ENCODE measurements around the gene HTR3C.
"Not testable (repeated sequence)": the region's sequence is repeated elsewhere in the genome, so short reads cannot be mapped to it uniquely, and the experiment has no call there.

Gene HTR3C, protein sequence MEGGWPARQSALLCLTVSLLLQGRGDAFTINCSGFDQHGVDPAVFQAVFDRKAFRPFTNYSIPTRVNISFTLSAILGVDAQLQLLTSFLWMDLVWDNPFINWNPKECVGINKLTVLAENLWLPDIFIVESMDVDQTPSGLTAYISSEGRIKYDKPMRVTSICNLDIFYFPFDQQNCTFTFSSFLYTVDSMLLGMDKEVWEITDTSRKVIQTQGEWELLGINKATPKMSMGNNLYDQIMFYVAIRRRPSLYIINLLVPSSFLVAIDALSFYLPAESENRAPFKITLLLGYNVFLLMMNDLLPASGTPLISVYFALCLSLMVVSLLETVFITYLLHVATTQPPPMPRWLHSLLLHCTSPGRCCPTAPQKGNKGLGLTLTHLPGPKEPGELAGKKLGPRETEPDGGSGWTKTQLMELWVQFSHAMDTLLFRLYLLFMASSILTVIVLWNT

DNA sequence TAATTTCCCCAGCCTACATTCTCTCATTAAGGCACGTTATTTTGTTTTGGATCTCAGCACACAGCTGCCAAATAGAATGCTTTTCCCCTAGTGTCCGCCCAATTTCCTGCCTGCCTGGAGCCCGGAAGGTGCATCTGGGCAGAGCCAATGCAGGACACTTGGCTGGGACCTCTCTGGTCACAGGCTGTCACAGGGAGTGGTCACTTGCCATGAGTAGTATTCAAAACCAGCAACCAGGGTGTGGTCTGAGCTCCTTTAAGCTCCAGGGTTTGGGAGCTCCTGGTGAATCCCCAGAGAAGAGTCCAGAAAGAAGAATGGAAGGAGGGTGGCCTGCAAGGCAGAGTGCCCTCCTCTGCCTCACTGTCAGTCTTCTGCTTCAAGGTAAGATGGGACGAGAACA, at the start of gene HTR3C:
HTR3C (plus strand) TSS at position 281 of the 400 bp plus-strand sequence; CDS start at position 315, 34 bp downstream.
- no peak for DNase-seq

DNA sequence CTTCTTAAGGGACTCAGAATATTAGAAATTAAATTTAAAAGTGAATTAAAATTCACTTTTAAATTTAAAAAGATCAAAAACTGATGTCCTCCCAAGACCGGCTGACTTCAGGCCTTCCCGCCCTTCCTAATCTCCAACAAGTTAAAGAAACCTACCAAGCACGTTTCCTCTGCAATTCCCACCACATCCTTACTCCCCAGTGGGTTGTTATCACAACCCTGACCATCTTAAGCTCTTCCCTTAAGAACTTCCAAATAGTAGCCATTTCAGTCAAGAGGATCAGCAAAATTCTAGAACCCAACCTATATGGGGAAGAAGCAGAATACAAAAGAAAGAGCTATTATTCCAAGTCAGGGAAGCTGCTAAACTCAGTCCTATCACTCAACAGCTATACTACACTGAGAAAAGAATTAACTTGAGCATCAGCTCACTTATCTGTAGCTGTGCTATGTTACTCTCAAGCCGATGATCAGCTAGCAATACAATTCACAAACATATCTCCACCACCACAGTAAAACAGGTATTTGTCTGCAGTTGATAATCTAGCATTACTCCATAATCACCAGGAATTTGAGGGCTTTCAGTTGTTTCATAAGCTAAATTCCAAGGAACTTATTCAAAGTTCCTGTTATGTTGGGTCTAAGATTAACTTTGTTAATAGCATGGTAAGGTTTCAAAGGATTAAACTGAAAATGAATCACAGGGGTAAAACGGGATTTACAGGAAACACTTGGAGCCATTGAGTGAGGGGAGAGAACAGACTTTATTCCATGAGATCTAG, 49.5 kb upstream of the HTR3C start:
- peak; percentile 84 for DNase-seq

DNA sequence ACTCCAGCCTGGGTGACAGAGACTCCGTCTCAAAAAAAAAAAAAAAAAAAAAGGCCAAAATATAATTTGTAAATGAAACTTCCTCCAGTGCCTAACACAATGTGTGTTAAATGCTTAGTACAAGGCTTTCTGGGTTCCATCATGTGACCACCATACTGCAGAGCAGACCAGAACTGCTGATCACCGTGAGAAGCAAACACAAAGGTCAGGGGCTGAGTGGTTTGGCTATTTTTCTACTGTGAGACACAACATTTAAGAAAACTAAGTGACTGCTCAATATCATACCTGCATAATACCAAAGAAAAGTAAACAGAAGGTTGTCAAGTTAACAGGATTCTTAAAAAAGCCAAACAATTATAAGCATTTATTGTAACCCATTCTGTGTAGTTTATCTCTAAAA, 48.4 kb upstream of the HTR3C start:
- DNase-seq, result no peak

DNA sequence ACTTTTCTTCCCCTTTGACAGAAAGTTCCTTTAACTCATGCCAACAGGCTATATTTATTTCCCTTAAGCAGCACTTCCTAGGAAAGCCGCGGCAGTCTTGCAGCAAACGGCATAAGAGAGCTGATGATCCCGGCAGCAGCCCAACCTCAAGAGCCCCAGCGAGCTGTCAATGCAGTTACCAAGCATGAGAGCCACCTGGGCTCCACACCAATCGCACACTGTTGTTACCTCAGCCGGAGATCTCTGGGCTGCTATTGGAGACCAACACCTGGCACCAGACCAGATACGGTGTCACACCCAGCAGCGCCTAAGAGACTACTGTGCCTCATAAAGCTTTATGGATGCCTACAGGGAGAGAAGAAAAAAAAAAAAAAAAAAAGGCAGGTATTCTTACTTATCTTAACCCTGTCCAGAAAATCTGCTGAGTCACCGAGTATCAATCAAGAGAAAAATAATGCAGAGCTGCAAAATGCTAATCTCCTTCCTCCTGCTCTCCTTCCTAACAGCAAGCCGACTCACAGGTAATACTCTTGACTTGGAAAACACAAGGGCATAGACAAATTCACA, 46.8 kb upstream of the HTR3C start:
- peak; percentile 44 for DNase-seq

DNA sequence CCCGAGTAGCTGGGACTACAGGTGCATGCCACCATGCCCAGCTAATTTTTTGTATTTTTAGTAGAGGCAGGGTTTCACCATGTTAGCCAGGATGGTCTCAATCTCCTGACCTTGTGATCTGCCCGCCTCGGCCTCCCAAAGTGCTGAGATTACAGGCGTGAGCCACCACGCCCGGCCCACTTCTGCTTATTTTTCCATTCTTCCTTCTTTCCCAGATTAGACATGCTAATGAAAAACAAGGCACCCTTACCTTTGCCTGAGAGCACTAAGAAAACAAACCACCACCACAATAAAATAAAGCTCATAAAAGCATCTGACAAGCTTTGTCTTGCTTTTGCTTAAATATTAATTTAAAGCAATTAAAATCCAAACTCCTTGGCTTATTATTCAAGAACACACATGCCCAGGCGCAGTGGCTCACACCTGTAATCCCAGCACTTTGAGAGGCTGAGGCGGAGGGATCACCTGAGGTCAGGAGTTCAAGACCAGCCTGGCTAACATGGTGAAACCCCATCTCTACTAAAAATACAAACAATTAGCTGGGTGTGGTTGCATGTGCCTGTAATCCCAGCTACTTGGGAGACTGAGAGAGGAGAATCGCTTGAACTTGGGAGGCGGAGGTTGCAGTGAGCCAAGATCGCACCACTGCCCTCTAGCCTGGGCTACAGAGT, 45.6 kb upstream of the HTR3C start:
- not testable (repeated sequence) for DNase-seq

DNA sequence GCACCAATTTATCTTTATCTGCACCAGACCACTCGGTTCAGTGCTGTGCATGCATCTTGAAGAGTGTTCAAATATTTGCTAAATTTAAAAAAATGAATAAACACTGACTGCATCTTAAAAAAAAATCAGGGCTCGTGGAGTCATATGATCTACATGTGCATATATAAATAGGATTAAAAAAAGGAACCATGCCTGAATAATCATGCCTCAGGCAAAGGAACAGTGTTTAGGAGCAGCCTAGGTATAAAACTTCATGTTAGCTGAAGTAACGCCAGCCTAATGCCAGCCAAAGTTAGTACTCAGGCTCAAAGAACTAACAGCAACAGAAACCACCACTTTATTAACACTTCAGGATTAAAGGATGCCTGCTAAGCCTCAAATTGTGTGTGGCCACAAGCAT, 44.7 kb upstream of the HTR3C start:
- no peak for DNase-seq

DNA sequence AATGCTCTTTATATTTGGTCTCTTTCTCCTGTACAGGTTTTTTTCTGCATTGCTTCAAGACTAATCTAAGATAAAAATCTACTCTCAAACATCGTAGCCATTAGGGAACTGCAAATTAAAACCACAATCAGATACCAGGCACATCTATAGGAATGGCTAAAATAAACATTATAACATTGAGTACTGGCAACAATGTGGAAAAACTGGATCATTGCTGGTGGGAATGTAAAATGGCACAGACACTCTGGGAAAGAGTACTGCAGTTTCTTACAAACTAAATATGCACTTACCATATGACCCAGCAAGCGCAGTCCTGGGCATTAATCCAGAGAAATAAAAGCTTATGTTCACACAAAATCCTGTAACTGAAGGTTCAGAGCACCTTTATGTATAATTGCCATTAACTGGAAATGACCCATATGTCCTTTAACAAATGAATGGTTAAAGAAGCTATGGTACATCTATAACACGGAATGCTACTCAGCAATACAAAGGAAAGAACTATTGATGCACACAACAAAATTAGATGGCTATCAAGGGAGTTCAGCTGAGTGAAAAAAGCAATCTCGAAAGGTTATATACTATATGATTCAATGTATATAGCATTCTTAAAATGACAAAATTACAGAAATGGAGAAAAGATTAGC, 41.5 kb upstream of the HTR3C start:
- DNase-seq, result peak; percentile 7

DNA sequence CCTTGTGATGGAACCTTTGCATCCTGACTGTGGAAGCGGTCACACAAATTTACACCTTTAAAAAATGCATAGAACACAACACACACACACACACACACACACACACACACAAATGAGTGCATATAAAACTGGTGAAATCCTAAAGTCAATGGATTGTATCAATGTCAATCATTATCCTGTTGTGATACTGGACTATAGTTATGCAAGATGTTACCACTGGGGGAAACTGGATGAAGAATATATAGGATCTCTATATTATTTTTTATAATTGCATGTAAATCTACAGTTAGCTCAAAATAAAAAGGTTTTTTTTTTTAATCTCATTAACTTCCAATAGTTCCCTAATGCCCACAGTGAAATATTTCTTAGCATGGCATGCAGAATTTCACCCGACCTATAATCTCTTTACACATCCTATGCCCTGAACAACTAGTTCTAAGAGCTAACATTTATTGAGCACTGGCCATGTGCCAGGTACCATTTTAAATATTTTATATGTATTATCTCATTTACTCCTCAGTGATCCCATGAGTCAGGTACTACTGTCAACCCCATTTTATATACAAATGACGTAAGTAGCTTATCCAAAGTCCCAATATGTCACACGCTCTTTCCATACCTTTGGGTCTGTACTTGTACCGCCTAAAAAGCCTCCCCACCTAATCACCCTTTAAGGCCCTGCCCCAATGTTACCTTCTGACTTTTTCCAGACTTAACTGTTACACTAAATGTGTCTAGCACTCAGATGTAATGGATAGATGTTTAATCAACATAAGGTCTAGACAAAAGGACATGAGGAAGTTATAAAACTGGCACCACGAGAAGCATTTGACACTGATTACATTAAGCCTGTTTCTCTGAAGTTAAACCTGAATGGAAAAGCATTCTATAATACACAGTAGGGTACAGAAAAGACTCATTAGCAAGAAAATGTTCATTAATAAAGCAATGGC, 40.6 kb upstream of the HTR3C start:
- no peak for DNase-seq

DNA sequence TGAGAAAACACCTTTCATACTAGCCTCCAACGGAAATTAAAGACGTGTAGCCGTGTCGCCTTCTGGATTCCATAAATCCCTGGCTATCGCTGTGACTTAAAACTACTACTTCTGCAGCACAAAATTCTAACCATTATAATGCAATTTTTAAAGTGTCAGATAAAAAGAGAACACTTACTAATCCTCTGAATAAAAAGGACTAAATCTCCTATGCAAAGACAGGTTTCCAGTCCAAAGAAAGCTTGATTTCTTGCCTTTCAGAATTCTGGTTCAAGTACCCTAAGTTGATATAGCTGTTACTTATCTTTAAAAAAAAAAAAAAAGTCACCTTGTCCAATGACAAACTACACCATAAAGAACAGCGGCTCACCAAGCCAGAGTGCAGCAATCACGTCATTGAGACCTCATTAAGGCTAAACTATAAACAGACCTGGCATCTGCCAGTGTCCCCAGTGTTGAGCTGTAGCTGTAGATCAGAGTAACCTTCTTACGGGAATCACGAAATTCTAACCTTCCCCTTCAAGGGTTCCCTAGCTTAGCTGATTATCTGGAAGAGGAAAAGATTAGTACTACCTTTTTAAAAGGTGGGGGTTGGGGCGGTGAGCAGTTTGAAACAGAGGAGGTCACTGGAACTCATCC, 37.3 kb upstream of the HTR3C start:
- DNase-seq, result no peak

DNA sequence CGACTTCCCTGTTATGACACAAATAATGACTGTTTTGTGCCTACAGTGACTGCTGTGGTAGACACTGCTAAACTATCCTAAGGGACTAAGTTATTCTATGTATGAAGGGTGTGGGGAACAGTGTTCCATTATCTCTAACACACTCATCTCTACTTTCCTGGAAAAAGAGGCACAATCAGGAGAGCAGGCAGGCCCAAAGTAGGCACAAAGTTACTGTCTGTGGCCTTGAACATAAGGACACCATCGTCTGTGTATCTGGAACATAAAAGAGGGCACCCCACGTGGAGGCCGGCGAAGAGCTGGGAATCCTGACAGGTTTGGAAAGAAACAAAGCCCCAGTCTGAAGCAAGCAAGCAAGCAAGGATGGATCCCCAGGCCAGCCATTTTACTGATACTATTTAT, 36.7 kb upstream of the HTR3C start:
- no peak for DNase-seq

DNA sequence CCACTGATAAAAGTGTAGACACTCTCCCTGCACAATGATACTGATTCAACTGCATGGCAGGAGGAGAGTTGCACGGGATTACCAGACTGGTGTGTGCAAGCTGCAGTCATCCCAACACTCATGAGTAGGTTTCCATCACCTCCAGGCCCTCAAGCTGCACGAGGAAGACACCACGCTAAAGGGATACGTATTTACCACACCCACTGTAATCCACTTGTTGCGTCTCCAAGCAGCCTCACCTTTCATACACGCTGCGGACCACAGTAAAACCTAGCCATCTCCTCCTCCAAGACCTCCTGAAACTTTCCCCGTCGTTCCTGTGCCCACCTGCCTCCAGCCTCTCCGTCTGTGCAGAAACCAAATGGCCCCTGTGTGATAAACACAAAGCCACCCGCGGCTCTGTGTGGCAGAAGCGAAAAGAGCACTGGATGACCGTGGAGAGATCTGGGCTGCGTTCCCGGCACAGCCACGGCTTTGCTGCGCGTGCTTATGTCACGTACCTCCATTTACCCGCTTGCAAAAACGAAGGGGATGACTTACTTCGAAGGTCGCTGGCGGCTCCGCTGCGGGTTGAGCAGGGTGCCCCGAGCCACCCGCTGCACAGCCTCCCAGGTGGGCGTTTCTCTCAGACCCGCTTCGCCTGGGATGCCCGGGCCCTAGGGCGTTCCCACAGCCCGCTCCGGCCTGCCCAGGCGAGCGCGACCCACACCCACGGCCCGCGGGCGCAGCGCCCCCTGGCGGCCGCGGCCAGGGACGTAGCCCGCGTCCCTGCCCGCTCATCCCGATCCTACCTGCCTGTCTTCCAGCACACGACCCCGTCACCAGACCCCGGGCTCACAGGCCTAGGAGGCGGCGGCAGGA, 35.8 kb upstream of the HTR3C start:
- peak; percentile 53 for DNase-seq

DNA sequence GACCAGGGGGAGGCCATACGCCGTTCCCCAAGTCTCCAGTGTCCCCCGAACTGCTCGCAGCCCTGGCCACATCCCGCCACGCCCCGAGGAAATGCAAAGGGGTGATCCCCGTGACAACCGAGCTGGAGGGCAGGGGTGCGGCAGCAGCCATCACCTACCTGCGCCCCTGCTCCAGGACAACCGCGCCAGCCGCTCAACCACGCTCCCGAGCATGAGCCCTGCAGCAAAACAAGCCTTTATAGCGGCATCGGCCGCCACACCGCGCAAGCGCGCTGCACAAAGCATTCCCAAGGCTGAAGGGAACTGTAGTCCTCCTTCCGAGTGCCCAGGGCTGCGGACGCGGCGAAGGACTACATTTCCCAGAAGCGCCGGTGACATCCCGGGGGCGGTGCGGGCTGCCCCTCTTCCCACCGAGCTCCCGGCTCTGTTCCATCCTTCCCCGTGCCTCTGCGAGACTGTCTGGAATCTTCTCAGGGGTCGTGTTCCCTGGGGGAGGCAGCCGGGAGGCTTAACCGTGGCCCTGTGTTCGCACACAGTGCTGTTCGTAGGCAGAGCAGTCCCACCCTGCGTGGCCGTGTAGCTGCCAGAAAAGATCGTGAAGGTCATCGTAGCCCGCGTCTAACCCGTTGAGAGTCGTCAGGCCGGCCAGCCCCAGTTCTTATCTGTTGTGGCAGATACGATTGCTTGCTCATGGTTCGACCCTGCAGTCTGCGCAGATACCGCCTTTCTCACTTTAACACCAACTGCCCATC, 35.0 kb upstream of the HTR3C start, which contains the start of gene ABCC5:
ABCC5 (minus strand) TSS at position 213 of the 752 bp plus-strand sequence. CDS start 3,492 bp downstream, outside the sequence.
- DNase-seq, result peak; percentile 93

DNA sequence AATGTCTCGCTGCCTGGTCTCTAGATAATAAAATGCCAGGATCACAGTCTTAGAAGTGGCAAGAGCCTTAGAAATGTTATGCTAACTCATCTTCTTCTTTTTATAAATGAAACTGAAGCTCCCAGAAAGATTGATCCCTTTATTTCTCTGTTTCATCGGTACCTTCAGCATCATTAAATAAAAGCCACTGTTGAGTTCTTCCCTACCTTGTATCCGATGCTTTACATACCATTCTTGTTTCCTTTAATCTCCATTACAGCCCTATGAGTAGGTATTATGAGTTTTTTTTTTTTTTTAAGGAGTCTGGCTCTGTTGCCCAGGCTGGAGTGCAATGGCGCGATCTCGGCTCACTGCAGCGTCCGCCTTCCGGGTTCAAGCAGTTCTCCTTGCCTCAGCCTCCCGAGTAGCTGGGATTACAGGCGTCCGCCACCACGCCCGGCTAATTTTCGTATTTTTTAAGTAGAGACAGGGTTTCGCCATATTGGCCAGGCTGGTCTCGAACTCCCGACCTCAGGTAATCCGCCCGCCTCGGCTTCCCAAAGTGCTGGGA, 34.3 kb upstream of the HTR3C start:
- no peak for DNase-seq

DNA sequence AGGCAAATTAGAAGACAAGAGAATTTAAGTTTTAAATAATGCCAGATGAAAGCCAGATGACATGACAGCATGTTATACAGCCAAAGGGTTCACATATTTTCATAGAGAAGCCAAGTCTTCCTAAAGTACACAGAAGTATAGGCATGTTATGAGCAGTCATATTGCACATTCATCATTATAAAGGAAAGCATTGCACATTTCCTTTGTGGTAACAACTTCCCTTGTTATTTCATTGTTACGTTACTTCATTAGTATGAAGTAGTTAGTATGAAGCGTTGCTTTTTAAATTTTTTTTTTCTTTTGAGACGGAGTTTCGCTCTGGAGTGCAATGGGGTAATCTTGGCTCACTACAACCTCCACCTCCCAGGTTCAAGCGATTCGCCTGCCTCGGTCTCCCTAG, 30.5 kb upstream of the HTR3C start:
- peak; percentile 22 for DNase-seq

DNA sequence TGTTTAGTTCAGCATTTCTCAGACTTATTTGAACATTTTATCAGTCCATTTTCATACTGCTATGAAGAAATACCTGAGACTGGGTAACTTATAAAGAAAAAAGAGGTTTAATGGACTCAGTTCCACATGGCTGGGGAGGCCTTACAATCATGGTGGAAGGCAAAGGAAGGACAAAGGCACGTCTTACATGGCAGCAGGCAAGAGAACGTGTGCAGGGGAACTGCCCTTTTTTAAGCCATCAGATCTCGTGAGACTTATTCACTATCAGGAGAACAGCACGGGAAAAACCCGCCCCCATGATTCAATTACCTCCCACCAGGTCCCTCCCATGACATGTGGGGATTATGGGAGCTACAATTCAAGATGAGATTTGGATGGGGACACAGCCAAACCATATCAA, 27.6 kb upstream of the HTR3C start:
- DNase-seq, result not testable (repeated sequence)

DNA sequence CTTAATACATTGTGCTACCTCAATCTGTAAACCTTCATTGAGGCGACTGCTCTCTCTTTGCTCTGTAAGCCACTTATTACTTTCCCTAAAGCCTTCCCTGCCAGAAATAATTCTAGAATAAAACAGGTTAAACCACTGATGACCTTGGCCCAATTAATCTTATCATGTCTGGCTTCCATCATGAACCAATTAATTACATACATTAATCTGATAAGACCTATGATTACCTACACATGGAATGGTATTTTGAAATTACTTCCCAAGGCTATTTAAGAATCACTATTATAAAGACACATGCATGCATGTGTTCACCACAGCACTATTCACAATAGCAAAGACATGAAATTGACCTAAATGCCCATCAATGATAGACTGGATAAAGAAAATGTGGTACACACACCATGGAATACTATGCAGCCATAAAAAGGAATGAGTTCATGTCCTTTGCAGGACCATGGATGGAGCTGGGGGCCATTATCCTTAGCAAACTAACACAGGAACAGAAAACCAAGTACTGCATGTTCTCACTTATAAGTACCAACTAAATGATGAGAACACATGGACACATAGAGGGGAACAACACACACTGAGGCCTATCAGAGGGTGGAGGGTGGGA, 24.5 kb upstream of the HTR3C start:
- not testable (repeated sequence) for DNase-seq

DNA sequence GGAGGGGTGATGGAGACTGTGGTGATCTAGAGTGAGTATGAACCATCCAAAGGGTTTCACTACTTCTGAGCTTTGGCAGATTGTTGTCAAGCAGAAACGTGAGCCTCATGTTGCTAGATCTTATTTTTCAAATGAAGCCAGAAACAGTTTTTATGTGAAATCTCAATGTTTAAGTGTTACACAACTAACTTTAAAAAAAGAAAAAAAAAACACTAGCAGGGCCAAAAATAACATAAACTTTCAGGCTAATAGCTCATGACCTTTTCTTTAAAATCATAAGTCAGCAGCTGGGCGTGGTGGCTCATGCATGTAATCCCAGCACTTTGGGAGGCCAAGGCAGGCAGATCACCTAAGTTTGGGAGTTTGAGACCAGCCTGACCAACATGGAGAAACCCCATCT, 23.4 kb upstream of the HTR3C start:
- DNase-seq, result no peak

DNA sequence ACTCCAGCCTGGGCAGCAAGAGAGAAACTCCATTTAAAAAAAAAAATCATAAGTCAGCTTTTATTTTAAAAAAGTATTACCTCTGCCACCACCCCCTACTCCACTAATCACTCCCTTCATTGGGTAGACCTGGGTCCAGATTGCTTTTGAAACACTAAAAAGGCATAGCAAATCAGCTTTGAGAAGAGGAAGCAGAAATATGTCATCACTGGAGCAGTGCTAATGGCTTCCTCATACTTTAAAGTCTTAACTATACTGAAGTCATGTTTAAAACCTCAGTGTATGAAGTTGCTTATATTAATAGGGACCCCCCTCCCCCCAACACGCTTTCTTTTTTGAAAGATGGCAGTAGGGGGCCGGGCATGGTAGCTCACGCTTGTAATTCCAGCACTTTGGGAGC, 22.3 kb upstream of the HTR3C start:
- no peak for DNase-seq

All from fibroblast of skin of right biceps (primary cell).